Stimulated activated CD4-positive, alpha-beta T cell treated with anti-CD3 and anti-CD28 coated beads, Interleukin-1b, Interleukin-23, amount 100 ng/mL, for 4 hours (primary cell): Measurements from ENCODE around the gene RTTN.
"Not testable (repeated sequence)": the region's sequence is repeated elsewhere in the genome, so short reads cannot be mapped to it uniquely, and the experiment has no call there.

Source experiments
- DNase-seq, 2 donors: peaks; one replicate each; pipeline ENCODE4 v3.0.0-alpha.2; 2020; ENCODE audit warnings: low read depth in 2 of 2

Gene RTTN

GRCh38 chr18:70154591-70155194 is 50.8 kb downstream of the RTTN start:
- no peak for DNase-seq

GRCh38 chr18:70151614-70152013 is 53.9 kb downstream of the RTTN start:
- DNase-seq: no peak

- no peak for DNase-seq
These were observed 55.7 kb downstream of the RTTN start for GRCh38 chr18:70149616-70150301.

DNA sequence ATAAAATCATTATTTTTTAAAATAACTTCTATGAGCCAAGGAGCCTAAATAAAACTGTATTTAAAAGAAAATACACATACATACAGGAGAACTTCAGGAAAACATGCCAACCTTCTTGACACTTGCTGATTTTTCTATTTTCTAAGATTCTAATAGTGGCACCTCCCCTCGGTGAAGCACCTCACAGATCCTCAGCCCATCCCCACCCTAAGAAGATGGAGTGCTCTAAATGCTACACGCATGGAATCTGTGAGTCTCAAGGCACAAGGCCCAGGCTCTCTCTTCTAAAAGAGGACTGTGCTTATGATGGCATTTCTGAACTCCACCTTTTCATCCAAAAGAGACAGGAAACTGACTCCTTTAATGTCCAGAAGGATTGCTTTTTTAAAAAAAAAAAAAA is 56.3 kb downstream of the RTTN start:
- DNase-seq: no peak

GRCh38 chr18:70148039-70148938 is 57.2 kb downstream of the RTTN start:
- no peak for DNase-seq

DNA sequence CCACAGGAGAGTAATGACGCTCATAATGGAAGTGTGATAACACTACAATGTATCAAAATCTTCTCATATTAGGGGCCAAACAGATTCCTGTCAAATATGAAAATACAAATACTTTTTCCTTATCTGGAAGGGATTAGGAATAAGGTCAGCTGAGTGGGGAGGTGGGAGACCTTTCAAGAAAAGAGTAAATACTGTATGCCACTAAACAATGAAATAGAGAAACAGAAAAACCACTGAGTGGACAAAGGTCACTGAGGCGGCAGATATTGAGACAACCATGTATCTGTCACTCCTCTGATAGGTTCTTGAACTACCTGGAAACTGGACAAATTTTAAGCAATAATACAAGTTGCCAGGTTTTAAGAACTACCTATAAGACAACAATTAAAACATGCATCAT is 59.3 kb downstream of the RTTN start:
- DNase-seq: no peak

- no peak for DNase-seq
These were observed 63.5 kb downstream of the RTTN start for GRCh38 chr18:70142001-70142400.

DNA sequence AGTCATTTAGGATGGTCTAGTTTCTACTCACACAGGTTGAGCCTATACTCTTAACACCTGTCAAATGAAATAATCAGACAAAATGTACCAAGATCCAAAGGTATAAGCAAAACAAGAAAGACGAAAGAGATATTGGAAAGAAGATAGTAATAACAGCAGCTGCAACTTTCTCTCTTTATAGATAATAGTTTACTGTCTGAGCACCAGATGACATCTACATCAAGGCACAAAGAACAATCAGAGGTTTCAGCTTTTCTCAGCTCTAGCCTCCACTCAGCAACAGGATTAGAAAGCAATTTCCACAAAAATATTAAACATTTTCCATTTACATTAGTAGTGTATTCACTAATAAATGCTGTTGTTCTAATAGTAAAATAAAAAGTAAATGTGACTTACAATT is 66.3 kb downstream of the RTTN start:
- DNase-seq: no peak

- no peak for DNase-seq
These were observed 69.9 kb downstream of the RTTN start for GRCh38 chr18:70135604-70136003.

DNA sequence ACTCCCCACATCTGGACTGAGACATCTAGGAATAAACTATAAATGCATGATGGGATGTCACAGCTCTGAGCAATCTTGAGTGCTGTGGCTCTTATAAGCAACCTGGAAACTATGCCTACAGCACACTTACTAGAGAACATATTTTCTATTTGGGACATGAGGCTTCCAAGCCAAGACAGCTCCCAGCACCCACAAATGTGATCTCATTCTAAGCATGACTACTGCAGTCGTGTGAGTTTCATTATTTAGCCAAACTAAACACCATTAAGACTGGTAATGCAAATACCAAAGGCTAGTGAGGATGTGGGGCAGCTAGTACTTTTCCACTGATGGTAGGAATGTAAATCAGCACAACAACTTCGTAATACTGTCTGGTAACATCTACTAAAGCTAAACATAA is 72.5 kb downstream of the RTTN start:
- DNase-seq: no peak

DNA sequence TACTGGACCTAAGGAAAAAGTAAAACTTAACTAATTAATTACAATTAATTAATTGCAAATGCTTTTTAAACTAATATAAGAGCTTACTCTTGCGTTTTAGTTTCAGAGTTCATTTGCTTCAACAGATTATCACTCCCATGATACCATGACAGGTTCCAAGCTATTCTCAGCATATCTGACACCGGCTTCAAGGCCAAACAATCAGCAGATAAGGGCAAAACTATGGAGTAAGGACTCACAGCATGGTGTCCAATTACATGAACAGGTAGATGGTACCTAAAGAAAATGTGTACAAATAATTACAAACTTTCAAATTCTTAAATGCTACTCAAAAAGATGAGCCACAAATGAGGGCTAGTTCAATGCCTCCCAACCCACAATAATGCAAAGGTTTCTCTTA is 77.2 kb downstream of the RTTN start:
- DNase-seq: no peak

- no peak for DNase-seq
These were observed 78.1 kb downstream of the RTTN start for GRCh38 chr18:70127359-70127758.

- no peak for DNase-seq
These were observed 78.7 kb downstream of the RTTN start for GRCh38 chr18:70126832-70127231.

GRCh38 chr18:70124139-70124538 is 81.3 kb downstream of the RTTN start:
- no peak for DNase-seq

DNA sequence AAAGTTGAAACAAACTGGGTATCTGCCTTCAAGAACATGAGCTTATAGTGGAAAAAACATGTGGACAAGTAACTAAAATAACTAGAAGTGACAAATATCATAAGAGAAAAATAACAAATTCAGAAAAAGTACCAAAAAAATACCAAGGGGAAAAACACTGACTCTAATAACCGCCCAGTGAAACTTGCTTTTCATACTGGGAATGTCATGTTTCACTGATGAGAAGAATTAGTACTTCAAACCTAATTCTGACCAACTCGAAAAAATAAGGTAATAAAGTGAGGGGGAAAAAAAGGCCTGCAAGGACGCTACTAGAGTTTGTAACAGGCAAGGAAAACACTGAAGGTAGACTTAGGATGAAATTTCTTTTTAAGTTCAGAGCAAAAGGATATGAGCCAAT is 83.6 kb downstream of the RTTN start:
- no peak for DNase-seq

GRCh38 chr18:70116949-70117348 is 88.5 kb downstream of the RTTN start:
- no peak for DNase-seq

DNA sequence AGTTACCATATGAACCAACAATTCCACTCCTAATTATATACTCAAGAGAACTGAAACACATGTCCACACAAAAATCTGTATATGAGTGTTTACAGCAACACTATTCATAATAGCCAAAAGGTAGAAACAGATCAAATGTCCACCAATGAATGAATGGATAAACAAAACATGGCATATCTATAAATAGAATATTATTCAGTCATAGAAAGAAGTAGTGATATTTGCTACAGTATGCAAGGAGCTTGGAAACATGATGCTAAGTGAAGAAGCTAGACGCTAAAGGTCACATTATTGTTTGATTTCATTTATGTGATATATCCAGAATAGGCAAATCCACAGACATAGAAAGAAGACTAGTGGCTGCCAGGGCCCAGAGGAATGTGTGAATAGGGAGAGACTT is 92.0 kb downstream of the RTTN start:
- DNase-seq: no peak

DNA sequence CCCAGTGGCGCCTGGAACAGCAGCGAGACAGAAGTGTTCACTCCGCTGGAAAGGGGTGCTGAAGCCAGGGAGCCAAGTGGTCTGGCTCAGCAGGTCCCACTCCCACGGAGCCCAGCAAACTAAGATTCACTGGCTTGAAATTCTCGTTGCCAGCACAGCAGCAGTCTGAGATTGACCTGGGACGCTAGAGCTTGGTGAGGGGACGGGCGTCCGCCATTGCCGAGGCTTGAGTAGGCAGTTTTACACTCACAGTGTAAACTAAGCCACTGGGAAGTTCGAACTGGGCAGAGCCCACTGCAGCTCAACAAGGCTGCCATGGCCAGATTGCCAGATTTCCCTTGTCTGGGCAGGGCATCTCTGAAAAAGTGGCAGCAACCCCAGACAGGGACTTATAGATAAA is 94.8 kb downstream of the RTTN start:
- DNase-seq: no peak

DNA sequence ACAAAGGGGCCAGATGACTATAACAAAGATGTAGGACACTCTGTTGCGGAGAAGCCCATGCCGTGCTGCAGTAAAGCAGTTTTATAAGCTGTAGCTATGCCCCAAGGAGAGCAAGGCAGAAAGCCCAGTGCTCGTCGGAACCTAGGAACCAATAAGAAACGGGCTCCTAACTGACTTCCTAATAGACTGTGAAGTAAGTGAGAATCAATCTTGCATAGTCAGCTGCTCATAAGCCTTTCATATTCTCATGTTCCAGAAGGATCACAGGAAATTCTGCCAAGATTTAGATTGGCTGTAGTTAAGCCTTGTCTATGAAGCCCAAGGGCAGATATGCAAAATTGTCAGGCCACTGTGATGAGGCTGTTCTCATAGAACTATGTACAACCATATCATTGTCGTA is 98.4 kb downstream of the RTTN start:
- DNase-seq: no peak

DNA sequence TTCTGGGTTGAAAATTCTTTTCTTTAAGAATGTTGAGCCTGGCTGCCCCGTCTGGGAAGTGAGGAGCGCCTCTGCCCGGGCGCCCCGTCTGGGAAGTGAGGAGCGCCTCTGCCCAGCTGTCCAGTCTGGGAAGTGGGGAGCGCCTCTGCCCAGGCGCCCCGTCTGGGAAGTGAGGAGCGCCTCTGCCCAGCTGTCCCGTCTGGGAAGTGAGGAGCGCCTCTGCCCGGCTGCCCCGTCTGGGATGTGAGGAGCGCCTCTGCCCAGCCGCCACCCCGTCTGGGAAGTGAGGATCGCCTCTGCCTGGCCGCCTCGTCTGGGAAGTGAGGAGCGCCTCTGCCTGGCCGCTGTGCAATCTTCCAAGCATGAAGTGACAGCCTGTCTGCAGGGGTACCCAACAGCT is 102.6 kb downstream of the RTTN start:
- DNase-seq: not testable (repeated sequence)

- no peak for DNase-seq
These were observed 115.6 kb downstream of the RTTN start for GRCh38 chr18:70089858-70090257.

DNA sequence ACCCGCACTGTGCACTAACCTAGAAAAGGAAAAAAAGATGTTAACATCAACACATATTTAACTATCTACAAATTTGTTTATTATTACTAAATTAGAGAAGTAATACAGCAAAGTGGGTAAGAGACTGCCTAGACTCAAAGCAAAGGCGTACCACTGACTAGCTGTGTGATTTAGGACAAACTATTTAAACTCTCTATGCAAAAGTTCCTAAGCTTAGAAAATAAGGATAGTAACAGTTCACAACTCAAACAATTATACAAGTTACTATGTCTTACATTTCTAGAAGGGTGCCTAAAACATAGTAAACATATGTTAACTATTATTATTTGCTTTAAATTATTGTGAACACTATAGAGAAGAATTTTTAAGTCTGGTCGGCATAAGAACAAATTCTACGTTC is 119.4 kb downstream of the RTTN start:
- DNase-seq: no peak

DNA sequence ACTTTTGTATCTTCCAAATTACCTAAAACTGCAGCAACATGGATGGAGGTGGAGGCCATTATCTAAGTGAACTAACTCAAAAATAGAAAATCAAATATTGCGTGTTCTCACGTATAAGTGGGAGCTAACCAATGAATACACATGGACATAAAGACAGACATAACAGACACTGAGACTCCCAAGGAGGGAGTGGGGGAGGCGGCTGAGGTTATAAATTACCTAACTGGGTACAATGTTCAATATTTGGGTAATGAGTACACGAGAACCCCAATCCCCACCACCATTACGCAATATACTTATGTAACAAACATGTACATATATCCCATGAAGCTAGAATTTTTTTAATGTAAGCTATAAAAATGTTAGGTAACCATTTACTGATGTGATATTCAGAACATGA is 119.8 kb downstream of the RTTN start:
- DNase-seq: no peak
